H4 (cell line): ENCODE results near the gene SRD5A3. TPM values are rescaled to one million over a fixed set of nuclear protein-coding genes. Genes with fewer than 3 reads are reported as not detected.
"Not testable (repeated sequence)": the region's sequence is repeated elsewhere in the genome, so short reads cannot be mapped to it uniquely, and the experiment has no call there.

Source experiments
- DNase-seq: peaks from one replicate; pipeline ENCODE4 v3.0.0-alpha.2; 2015; ENCODE audit warnings: low spot score
- total RNA-seq: library from RNA; depleted of rRNA; stranded (reverse); fragments of >200 nt; shearing (Covaris generic); gene quantifications from 2 replicates; pipeline ENCODE4 v1.2.3, GENCODE V29; 2014

SRD5A3 gene
- total RNA-seq, 1 experiment from 2014 or later, result 22.8 TPM

DNA sequence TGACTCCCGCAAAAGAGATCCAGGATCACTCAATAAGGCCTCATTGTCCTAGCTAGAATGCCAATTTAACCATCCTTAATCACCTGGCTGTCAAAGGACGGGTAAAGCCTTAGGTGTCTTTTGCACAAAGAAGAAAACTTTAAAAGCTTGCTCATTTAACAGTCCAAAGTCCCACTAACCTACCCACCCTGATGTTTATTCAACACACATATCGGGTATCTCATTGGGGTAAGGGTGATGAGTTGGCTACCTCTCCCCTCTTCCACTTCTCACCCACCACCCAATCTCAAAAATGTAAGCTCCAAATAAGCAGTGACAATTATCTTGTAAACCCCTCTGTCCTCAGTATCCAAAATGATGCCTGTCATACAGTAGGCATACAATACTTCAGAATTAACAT, 988 bp upstream of the SRD5A3 start:
- no peak for DNase-seq

DNA sequence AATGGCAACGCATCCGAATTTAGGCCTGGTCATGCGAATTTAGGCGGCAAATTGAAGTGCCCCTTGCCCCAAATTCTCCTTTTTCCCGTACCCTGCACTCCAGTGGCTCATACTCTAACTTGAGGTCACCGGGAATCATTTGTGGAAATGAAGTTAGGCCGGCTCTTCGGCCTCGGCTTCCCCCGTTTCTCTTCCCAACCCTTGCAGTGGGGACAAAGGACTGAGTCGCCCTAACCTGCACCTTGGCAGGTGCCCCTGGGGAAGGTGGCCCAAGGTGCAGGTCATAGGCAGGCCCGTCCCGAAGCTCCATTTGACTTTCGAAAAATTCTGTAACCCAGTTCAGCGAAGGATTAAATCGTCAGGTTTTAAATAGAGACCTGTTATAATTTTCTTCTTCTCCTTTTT, 811 bp downstream of the SRD5A3 start:
- no peak for DNase-seq

DNA sequence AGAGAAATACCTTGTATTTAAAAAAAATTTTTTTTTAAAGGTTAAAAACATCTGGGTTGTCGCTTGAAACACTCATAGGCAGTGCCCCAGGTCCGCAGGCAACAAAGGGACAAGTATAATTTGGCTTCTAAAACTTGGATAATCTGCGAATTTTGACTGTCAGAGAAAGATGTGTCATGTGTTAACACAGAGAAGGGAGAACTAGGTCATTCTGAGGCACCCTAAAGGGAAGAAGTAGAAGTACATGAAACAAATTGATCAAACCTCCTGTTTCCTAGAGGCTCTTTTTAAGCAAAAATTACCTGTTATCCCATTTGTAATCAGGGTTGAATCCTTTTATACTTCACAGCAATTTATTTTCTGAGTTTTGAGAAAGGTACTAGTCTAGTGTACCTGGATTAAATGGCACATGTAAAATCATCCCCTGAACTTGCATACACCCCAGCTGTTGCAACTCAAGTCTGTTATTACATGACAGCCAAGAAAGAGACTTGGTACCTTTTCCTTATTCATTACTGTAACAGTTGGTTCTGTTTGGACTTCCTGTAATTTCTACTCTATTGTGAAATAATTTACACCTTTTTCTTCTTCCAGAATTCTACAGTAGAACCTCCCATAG, 1.7 kb downstream of the SRD5A3 start:
- DNase-seq, result peak; percentile 16

DNA sequence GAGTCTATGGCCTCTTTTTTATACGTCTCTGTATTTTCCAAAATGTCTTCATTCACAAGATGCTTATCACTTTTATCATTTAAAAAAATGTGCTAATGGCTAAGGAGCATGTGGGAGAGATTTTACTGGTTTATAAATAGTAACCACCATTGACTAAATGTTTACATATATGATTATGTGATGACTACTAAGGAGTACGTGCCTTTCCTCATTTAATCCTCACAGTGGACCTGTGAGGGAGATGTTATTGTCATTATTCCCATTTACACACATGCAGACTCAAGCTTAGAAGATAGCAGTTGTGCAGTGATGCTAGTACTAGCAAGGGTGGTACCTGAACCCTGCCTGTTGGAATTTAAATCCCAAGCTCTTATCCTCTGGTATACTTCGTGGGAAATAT, 2.4 kb downstream of the SRD5A3 start:
- DNase-seq, result no peak

DNA sequence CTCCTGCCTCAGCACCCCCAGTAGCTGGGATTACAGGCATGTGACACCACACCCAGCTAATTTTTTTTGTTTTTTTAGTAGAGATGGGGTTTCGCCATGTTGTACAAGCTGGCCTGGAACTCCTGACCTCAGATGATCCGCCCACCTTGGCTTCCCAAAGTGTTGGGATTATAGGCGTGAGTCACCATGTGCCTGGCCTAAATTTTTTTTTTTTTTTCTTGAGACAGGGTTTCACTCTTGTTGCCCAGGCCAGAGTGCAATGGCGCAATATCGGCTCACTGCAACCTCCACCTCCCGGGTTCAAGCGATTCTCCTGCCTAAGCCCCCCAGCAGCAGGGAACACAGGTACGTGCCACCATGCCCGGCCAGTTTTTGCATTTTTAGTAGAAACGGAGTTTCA, 4.8 kb downstream of the SRD5A3 start:
- DNase-seq, result peak; percentile 60

DNA sequence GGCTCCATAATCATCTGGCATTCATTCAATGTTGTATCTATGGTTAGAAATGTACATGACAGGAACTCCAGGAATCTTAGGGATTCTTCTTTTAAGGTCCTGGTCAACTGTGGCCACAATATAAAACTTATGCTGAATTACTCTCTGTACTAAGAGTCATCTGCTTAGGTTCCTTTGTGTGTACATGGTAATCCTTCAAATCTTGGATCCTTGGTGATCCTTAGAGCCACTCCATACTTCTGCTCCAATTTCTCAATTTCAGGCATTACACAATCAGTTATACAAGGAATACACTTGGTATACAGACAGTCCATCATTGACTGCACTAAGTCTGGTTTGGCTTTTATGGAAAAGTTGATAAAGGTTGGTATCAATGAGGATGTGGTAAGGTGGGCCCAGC, 5.8 kb downstream of the SRD5A3 start:
- DNase-seq, result no peak

DNA sequence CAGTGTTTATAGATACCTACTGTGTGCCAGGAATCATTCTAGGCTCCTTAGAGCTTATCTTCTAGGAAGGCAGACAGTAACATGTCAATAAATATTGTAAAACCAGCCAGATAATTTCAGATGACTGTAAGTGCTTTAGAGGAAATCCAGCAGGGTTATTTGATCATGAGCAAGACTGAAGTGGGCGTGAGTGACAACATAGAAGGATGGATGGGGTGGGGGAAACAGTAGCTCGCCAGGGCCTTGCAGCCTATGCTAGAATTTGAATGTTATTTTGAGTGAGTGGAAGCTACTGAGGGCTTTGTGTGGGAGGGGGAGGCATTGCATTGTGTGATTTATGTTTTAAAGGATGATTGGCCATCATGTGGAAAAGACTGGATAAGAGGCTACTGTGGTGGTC, 6.7 kb downstream of the SRD5A3 start:
- no peak for DNase-seq

DNA sequence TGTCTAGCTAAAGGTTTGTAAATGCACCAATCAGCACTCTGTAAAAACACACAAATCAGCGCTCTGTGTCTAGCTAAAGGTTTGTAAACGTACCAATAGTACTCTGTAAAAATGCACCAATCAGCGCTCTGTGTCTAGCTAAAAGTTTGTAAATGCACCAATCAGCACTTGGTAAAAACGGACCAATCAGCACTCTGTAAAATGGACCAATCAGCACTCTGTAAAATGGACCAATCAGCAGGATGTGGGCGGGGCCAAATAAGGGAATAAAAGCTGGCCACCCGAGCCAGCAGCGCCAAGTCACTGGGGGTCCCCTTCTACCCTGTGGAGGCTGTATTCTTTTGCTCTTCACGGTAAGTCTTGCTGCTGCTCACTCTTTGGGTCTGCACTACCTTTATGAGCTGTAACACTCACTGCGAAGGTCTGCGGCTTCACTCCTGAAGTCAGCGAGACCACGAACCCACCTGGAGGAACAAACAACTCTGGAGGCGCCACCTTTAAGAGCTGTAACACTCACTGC, 7.2 kb downstream of the SRD5A3 start:
- DNase-seq, result not testable (repeated sequence)

DNA sequence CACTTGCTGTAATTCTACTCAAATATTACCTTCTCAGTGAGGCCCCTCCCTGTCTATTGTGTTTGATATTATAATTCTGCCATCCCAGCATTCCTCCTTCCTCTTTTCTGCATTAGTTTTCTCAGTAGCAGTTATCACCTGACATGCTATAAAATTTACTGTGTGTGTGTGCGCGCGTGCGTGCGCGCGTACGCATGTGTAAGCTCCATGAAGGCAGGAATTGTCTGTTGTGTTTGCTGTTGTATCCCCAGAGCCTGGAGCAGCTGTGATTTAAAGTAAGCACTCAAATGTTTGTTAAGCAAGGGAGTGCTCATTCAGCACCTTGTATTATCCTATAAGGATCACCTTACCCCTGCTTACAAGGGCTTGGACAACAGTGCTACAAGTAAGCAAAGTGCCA, 8.6 kb downstream of the SRD5A3 start:
- DNase-seq, result no peak

DNA sequence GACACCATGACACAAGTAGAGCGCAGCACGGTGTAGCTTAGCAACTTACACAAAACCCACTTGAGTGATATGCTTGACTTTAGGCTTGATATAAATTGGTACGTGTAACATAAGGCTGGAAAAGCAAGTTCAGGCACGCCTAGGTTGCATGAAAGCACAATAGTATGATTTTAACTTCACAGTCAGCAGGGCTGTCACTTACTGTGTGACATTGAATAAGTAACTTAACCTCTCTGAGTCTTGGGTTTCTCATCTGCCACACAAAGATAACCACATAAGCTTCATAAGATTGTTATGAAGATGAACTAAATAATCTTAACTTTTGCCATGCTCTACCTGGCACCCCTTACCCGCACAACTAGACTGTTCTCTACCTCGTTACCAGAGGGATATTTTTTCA, 9.5 kb downstream of the SRD5A3 start:
- no peak for DNase-seq

DNA sequence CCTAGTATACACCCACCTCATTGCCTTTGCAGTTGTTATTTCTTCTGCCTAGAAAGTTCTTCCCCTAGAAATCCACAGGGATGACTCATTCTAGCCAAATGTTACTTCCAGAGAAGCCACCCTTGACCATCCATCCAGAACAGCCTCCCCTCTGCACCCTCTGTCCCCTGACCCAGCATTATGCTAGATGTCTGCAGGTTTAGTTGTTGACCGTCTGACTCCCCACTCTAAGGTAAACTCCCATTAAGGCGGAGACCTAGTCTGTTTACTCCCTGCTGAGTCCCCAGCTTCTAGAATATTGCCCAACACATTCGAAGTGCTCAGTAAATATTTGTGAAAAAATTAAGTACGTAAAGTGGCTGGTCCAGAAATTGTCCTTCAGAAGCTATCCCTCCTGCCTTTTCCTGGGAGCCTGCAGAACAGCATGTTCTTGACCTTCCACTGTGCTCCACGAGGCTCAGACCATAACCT, 11.0 kb downstream of the SRD5A3 start:
- peak; percentile 26 for DNase-seq

DNA sequence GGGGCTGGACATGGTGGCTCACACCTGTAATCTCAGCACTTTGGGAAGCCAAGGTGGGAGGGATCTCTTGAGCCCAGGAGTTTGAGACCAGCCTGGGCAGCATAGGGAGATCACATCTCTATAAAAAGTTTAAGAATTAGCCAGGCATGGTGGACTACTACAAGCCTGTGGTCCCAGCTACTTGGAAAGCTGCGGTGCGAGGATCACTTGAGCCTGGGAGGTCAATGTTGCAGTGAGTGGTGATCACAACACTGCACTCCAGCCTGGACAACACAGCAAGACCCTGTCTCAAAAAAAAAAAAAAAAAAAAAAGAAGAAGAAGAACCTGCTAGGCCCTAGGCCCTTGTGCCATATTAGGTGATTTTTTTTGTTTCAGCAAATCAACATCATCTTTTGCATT, 12.2 kb downstream of the SRD5A3 start:
- DNase-seq, result no peak

DNA sequence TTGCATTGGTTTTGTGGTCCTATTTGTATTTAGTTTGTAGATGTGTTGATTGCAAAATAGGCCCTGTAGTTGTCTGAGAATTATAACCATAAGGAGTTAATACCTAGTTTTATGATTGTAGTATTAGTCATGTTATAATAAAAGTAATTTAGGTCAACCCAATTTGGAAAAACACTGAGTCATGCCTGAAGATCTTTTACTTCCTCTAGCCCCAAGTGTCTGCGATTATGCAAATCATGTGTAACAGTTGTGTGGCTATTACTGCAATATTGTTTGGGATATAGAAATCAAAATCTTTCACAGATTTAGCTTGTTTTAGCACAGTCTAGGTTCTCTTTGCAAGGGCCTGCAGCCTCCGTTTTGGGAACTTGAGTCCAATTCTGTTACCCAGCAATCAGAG, 12.6 kb downstream of the SRD5A3 start:
- peak; percentile 54 for DNase-seq

DNA sequence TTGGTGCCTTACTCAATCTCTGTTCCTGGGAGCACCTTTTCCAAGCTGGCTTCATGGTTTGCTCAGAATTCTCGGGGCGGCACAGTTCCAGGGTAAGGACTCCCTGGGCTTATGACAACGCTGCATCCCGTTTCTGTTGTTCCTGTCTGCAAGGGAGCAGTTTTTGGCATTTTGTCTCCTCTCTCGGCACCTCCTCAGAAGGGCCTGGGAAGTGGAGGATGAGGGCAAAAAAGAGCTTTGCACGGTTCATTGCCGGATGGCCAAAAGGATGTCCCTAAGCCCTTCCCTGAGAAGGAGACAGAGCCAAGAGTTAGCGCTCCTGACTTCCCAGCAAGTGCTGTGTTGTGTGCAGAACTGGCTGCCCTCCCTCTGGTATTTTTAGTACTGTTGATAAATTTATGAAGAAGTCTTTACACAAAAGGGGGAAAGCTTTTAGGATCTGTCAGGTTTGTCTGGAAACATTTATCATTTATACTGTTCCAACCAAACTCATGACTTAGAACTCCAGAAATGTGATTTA, 13.4 kb downstream of the SRD5A3 start:
- DNase-seq, result no peak

DNA sequence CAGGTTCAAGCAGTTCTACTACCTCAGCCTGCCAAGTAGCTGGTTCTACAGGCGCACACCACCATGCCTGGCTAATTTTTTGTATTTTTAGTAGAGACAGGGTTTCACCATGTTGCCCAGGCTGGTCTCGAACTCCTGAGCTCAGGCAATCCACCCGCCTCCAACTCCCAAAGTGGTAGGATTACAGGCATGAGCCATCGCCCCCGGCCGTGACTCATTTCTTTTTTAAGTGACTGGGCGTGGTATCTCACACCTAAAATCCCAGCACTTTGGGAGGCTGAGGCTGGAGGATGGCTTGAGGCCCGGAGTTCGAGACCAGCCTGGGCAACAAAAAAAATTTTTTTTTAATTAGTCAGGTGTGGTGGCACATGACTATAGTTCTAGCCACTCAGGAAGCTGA, 16.9 kb downstream of the SRD5A3 start:
- DNase-seq, result not testable (repeated sequence)

DNA sequence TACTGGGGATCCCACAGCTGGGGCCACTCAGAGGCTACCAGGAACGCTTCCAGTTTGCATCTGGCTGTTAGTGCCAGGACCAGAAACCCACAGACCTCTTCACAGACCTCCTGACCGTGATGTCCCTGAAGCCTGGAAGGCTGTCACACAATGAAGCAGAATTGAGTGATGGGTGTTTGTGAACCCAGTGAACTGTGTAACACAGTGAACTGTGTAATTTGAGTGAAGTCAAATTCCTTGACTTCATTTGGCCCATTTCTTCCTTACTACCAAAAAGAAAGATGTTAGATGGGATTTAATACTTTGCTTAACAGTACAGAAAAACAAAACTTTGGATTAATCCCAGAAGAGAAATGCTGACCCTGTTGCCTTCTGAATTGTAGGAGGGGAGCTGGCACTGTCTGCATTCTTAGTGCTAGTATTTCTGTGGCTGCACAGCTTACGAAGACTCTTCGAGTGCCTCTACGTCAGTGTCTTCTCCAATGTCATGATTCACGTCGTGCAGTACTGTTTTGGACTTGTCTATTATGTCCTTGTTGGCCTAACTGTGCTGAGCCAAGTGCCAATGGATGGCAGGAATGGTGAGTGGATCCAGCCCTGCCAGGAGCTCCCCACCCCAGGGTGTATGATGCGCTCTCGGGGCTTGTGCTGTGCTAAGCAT, 17.8 kb downstream of the SRD5A3 start:
- DNase-seq, result no peak

DNA sequence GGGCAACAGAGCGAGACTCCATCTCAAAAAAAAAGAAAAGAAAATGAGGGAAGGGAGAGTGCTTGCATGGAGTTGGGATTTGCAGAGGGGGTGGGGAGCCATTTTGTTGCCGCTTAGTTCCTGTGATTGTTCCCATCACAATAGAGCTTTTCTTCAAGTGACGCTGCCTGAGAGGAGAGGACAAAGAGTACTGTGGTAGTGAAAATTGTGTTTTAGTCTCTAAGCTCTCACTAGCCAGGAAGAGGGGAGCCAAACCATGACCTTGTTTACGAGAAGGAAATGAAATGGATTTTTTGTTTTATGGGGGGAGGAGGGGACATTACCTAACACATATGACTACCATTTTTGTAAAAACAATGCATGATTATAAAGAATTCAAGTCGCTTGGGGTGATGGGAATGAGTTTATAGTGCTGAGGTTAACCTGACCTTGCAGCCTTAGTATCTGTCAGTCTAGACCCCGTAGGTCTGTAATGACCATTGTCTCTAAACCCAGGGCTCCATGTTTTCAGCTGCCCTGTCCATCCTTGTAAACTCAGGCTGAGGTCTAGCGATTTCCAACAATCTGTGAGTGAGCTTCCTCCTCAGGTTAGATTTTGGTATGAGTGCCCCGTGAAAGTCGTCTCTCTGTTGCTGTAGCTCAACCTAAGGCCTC, 18.8 kb downstream of the SRD5A3 start:
- DNase-seq, result no peak

DNA sequence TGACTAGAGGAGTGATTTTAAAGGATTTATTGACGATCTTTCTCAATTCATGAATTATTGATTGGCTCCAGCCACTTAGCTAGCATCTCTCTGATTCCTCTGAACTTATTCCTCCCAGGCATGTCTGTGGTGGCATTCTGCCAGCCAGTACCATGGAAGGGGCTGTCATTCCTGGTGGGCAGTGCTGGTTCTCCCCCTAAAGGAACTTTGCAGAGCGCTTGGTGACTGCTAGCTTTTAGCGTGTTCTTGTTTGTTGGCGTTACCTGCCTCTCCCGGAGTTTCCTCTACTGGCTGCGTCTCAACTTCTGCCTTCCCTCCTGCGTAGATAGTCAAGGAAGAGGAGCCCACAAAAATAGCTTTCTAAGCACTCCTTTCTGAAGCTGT, 19.3 kb downstream of the SRD5A3 start:
- DNase-seq, result no peak

DNA sequence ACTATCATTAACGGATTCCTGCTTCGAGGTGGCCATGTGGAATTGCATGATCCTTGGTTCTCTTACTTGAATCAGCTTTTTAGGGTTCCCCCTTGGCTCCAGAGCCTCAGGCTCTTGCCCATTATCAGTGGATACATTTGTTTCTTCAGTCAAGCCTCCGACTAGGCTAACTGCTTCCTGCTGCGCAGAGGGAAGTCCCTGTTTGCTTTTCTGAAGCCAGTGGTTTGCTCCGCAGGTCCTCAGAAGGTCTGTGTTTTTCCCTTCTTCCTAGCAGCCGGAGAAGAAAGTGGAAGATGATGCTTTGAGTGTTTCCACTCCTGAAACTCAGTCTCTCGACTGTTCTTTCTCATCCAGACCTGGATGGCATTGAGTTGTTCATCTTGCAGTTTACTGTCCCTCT, 20.6 kb downstream of the SRD5A3 start:
- no peak for DNase-seq

DNA sequence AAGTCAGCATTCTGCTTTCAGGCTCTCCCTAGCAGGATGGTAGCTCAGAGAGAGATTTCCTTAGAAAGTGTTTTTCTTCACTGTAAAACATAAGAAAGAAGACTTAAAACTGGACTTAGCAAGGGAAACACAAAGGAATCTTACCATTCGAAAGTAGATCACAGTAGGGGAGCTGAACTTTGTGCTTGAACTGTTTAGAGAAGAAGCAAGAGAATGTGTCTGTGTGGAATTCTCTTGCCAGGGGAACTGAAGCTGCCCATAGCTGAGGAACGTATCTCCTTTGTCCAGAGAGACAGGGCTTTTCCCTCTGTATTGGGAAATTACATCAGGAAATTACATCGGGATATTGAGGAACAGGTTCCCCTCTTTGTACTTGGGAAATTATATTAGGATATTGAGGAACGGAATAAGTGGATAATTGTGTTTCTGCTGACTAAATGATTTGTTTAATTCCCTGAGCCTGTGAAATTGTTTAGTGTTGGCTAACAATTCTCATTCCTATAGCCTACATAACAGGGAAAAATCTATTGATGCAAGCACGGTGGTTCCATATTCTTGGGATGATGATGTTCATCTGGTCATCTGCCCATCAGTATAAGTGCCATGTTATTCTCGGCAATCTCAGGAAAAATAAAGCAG, 21.2 kb downstream of the SRD5A3 start:
- no peak for DNase-seq

DNA sequence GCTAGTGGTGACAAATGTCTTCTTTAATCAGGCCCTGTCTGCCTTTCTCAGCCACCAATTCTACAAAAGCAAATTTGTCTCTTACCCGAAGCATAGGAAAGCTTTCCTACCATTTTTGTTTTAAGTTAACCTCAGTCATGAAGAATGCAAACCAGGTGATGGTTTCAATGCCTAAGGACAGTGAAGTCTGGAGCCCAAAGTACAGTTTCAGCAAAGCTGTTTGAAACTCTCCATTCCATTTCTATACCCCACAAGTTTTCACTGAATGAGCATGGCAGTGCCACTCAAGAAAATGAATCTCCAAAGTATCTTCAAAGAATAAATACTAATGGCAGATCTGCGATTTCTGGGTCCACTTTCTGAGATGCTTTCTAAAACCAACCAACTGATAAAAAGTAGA, 23.9 kb downstream of the SRD5A3 start:
- DNase-seq, result no peak

DNA sequence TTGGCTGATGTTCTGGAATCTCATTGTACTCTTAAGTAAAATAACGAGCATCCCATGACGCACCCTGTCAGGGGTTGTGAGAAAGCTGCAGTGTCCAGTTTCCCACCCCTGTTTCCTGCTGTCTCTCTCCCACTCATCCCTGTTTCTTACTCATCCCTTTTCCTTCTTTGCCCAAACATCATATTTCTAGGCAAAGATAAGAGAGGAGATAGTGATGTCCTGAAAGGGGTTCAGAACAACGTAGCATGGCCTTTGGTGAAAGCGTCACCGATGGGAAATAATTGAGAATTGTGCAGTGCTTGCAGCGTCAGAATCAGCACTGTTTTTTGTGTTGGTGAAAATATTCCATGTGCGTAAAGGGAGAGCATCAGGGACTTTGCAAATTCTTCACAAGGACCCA, 26.2 kb downstream of the SRD5A3 start:
- no peak for DNase-seq
